K562 (cell line): ENCODE results near the gene PLA2G2C. TPM values are rescaled to one million over a fixed set of nuclear protein-coding genes. Genes with fewer than 3 reads are reported as not detected.

ENCODE experiments used
- ATAC-seq: fragments of 200-7000 bp; cut with Tn5 transposase; 3 replicates; pipeline ENCODE4 v1.9.1; 2020; ENCODE audit warnings: moderate library complexity
- BruUV-seq: library from RNA; stranded (reverse); fragments of 400-500 nt; replicated peaks from 2 replicates; lab custom pipeline; 2021; lab: Mats Ljungman, UMichigan
- CTCF ChIA-PET: fragments of 300-600 bp; formaldehyde crosslinking; extraction: SDS; loops from one replicate; lab custom pipeline; 2021; ENCODE audit warnings: low intra/inter-chr PET ratio; lab: Yijun Ruan, JAX
- POLR2A ChIA-PET: fragments of 300-600, 350-650 bp; sonication (Branson Sonifier 250); formaldehyde crosslinking; extraction: SDS; loops from one replicate; lab custom pipeline; 2021; ENCODE audit warnings: antibody characterized with exemption, inconsistent platforms; lab: Yijun Ruan, JAX
- DNase-seq, 4 experiments: peaks; one replicate each; pipeline versions ENCODE4 v3.0.0 to v3.0.0-alpha.2; 2011 to 2018; ENCODE audit warnings: low spot score in 3 of 4, mixed read lengths in 3 of 4; ENCODE audit errors: extremely low read depth in 1 of 4
- FAIRE-seq: peaks from 2 replicates; lab custom pipeline; 2011; peaks lifted over from hg19 to GRCh38; lab: Jason Lieb, UNC
- H2AFZ ChIP-seq: 2 replicates; pipeline ENCODE4 v1.6.0; 2011; ENCODE audit warnings: low read depth, low read length, control low read depth, inconsistent platforms
- H3K27ac ChIP-seq: fragments of 200-600 bp; 3 replicates; pipeline ENCODE4 v1.8.0; 2011; ENCODE audit warnings: low read depth, mild to moderate bottlenecking, control low read depth, inconsistent platforms, low read length, moderate library complexity, mixed read lengths; ENCODE audit errors: extremely low read depth
- H3K27me3 ChIP-seq, 2 experiments: fragments of 300-600 bp in 1 of 2; 2 replicates in 1 of 2; 3 replicates in 1 of 2; pipeline versions ENCODE4 v1.6.0 to v1.8.0; 2011; ENCODE audit warnings: inconsistent platforms in 2 of 2, low read length in 2 of 2, mild to moderate bottlenecking in 1 of 2, mixed read lengths in 1 of 2, moderate library complexity in 1 of 2; ENCODE audit not compliant: control insufficient read depth in 2 of 2, insufficient read depth in 2 of 2
- H3K36me3 ChIP-seq: fragments of 300-600 bp; 3 replicates; pipeline ENCODE4 v1.8.0; 2011; ENCODE audit warnings: mild to moderate bottlenecking, low read length, inconsistent platforms; ENCODE audit not compliant: control insufficient read depth, insufficient read depth
- H3K4me1 ChIP-seq, 2 experiments: fragments of 200-600 bp in 1 of 2; replicated peaks in 1 of 2; 2 replicates in 1 of 2; 3 replicates in 1 of 2; pipeline versions ENCODE4 v1.5.1 to v1.8.0; 2011; ENCODE audit warnings: inconsistent platforms in 2 of 2, low read length in 2 of 2, mild to moderate bottlenecking in 1 of 2, mixed read lengths in 1 of 2, moderate library complexity in 1 of 2; ENCODE audit not compliant: control insufficient read depth in 2 of 2, insufficient read depth in 2 of 2
- H3K4me2 ChIP-seq: 2 replicates; pipeline ENCODE4 v1.6.1; 2011; ENCODE audit warnings: low read length, control low read depth, inconsistent platforms, mixed read lengths; ENCODE audit not compliant: insufficient read depth
- H3K4me3 ChIP-seq: fragments of 200-600 bp; sonication (generic), shearing (Covaris generic); 2 replicates; pipeline ENCODE4 v1.5.1; 2016; ENCODE audit warnings: control low read depth, inconsistent platforms
- H3K79me2 ChIP-seq: fragments of 200-600 bp; 3 replicates; pipeline ENCODE4 v1.8.0; 2011; ENCODE audit warnings: low read length, inconsistent platforms; ENCODE audit not compliant: control insufficient read depth, insufficient read depth
- H3K9ac ChIP-seq, 2 experiments: 2 replicates each; pipeline versions ENCODE4 v1.6.0 to v1.6.1; 2011; ENCODE audit warnings: low read depth in 2 of 2, low read length in 2 of 2, control low read depth in 1 of 2, inconsistent platforms in 1 of 2, mild to moderate bottlenecking in 1 of 2, mixed read lengths in 1 of 2; ENCODE audit not compliant: insufficient read depth in 1 of 2
- H3K9me1 ChIP-seq: one replicate; pipeline ENCODE4 v1.6.0; 2011; ENCODE audit warnings: inconsistent platforms, mild to moderate bottlenecking, low read length, moderate library complexity; ENCODE audit not compliant: control insufficient read depth, insufficient read depth
- H3K9me3 ChIP-seq: replicated peaks from 2 replicates; pipeline ENCODE4 v1.5.1; 2011; ENCODE audit warnings: low read depth, low read length, inconsistent platforms; ENCODE audit not compliant: control insufficient read depth, insufficient read depth
- H4K20me1 ChIP-seq: replicated peaks from 2 replicates; pipeline ENCODE4 v1.6.1; 2011; ENCODE audit warnings: low read length, inconsistent platforms, mixed read lengths; ENCODE audit not compliant: control insufficient read depth, insufficient read depth
- DACH1 ChIP-seq: fragments of 450-650 bp; IDR thresholded peaks from 2 replicates; pipeline ENCODE4 v1.6.1; 2018; ENCODE audit not compliant: partially characterized antibody
- HNRNPK ChIP-seq: fragments of 200-400 bp; formaldehyde crosslinking; IDR thresholded peaks from one replicate; pipeline ENCODE4 v1.6.1; 2018; ENCODE audit warnings: mild to moderate bottlenecking, low read depth, low read length; ENCODE audit not compliant: poor library complexity, severe bottlenecking
- KAT8 ChIP-seq: fragments of 450-650 bp; IDR thresholded peaks from 2 replicates; pipeline ENCODE4 v1.6.1; 2016; ENCODE audit warnings: low read depth, mild to moderate bottlenecking
- RREB1 ChIP-seq: fragments of 250-450 bp; sonication (Bioruptor Pico); IDR thresholded peaks from 2 replicates; pipeline ENCODE4 v1.4.0; 2020
- SIRT6 ChIP-seq: IDR thresholded peaks from one replicate; pipeline ENCODE4 v1.6.1; 2012; ENCODE audit warnings: low read depth, mild to moderate bottlenecking, control low read depth, inconsistent platforms, low read length, moderate library complexity
- ZNF197 ChIP-seq: fragments of 200-800 bp; sonication (Bioruptor generic); IDR thresholded peaks from 2 replicates; pipeline ENCODE4 v1.6.1; 2016; ENCODE audit warnings: low read depth, missing genetic modification characterization, missing compliant biosample characterization
- ZNF23 ChIP-seq: fragments of 250-450 bp; sonication (Bioruptor Pico); IDR thresholded peaks from 2 replicates; pipeline ENCODE4 v1.4.0; 2020; ENCODE audit warnings: mild to moderate bottlenecking
- WGBS: fragments of 100-300 bp; shearing (Covaris generic); methylation state at CpG from one replicate; pipeline ENCODE4 v1.1.6; 2016; ENCODE audit warnings: low coverage, mixed read lengths; ENCODE audit not compliant: insufficient coverage; ENCODE audit errors: missing lambda C conversion rate; 5-methylcytosine and 5-hydroxymethylcytosine counted together
- in situ Hi-C: fragments of 300-500 bp; cut with MboI; formaldehyde crosslinking; loops from 4 replicates; pipeline ENCODE4 v1.15.0; 2018; ENCODE audit warnings: inconsistent platforms, mixed read lengths
- intact Hi-C: fragments of 100-400 bp; cut with micrococcal nuclease; formaldehyde crosslinking; loops from 2 replicates; pipeline ENCODE4 v1.14.2; 2022
- polyA plus RNA-seq, 8 experiments: library from polyadenylated mRNA; depleted of rRNA in 4 of 8; stranded (reverse) in 5 of 8; unstranded in 3 of 8; fragments of >200 nt; fragmentation: Nextera tagmentation in 2 of 8; fragmentation: Illumina TruSeq in 1 of 8; extraction: Ambion mirVana in 2 of 8; extraction: Trizol in 1 of 8; gene quantifications; 2 replicates each; pipeline versions ENCODE4 v1.2.1 to v1.2.3, GENCODE V29; 2011 to 2014; ENCODE audit warnings: inconsistent platforms in 1 of 8, missing spikeins in 1 of 8
- total RNA-seq, 7 experiments: library from RNA; depleted of rRNA in 6 of 7; stranded (reverse); fragments of >200 nt in 6 of 7; fragmentation: Illumina TruSeq in 2 of 7; extraction: Trizol in 2 of 7; gene quantifications; 2 replicates each; pipeline versions ENCODE4 v1.2.1 to v1.2.3, GENCODE V29; 2011 to 2021; ENCODE audit warnings: low replicate concordance in 1 of 7

PLA2G2C gene
- total and polyA plus RNA-seq, 9 of the 15 experiments (the other 6 are each of a cell fraction or from before 2014, with no cell fraction given) = 0.14 to 0.49 (median 0.21) TPM

DNA sequence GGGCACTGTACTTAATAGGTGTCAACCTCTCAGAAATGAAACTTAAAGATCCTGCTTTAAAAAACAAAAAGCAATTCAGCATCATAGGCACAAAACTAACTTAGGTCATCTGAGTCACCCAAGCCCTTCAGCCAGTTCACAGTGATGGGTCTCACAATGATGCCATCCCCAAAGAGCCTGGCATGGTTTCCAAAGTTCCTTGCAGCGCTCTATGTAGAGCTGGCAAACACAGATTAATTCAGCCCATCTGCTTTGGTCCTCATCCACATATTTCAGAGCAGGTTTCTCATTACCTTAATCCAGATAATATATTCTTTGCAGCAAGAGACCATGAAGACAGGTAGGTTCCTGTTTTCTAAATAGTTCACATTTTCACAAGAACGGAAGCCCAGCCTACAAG lies 14.6 kb upstream of the PLA2G2C start (continued):
- no peak for TF ChIP-seq RREB1 (CRISPR knock-in tag)
- no peak for TF ChIP-seq HNRNPK
- no peak for TF ChIP-seq ZNF23
- no peak for TF ChIP-seq ZNF197 (CRISPR knock-in tag)
- TF ChIP-seq SIRT6 = no peak

DNA sequence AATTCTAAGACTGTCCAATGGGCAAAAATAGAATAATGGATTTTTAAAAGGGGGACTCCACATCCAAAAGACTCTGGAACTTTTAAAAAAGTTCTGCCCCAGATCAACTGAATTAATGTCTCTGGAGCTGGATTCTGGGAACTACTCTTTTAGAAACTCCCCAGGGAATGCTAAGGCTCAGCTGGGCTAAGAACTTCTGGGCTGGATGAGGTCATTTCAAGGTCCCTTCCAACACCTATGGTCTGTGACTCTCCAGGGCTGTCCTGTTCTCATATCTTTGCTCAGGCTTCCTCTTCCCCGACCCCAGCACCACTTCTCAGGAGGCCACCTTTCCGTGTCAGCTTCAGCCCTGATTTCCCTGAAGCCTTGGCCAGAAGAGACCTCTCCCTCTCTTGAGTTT lies 13.5 kb upstream of the PLA2G2C start:
- H2AFZ ChIP-seq = no peak overlapping the region
- H3K4me2 ChIP-seq = no peak overlapping the region
- no peak for DNase-seq
- ChIA-PET CTCF (no interaction called here), POLR2A (interaction anchor here (0.8 to 2.1 kb wide), 4 partner anchors 10 to 291 kb away, joined by 3 to 8 read pairs (median 4); no protein-coding TSS in a partner anchor)
- no peak for FAIRE-seq
- H3K27me3 ChIP-seq = no peaks in the 10 kb centered on the region
- H3K9me3 ChIP-seq = no peaks in the 10 kb centered on the region
- no peaks in the 10 kb centered on the region for H3K9me1 ChIP-seq
- H3K4me3 ChIP-seq = no peak overlapping the region
- in situ Hi-C loops = no loop called here
- H3K9ac ChIP-seq = 0 out of 4 replicates have a peak overlapping the region, but pooled peaks of 1 of the 2 experiments have one; percentile 9
- BruUV-seq = no TSS peak
- no peak overlapping the region for H3K27ac ChIP-seq
- no peak for ATAC-seq
- no peaks in the 10 kb centered on the region for H4K20me1 ChIP-seq
- no peaks in the 10 kb centered on the region for H3K79me2 ChIP-seq
- intact Hi-C loops = loop anchor here (5.0 kb wide), 1 partner anchor 38 kb away; no protein-coding TSS in a partner anchor
- peaks cover 18 to 32% of the 10 kb centered on the region in 2 experiments for H3K4me1 ChIP-seq
- no peaks in the 10 kb centered on the region for H3K36me3 ChIP-seq
- WGBS = 15% methylated on average over 2 of the region's 2 CpGs
- TF ChIP-seq KAT8 (no peak), DACH1 (no peak)
